Measurements from ENCODE around the gene MIS18A. TPM values are rescaled to one million over a fixed set of nuclear protein-coding genes. Genes with fewer than 3 reads are reported as not detected.

The MIS18A gene
- total RNA-seq, 1 experiment from 2014 or later, result 17.5 TPM

GRCh38 chr21:32253215-32253641, 25.6 kb downstream of the MIS18A start:
- H3K36me3 ChIP-seq (ENCODE audit: low read depth), result no peaks in the 10 kb centered on the region
- ChIA-PET CTCF (no interaction called here), POLR2A (ENCODE audit: unreplicated experiment) (no interaction called here)
- H4K20me1 ChIP-seq (ENCODE audit: insufficient read depth), result no peaks in the 10 kb centered on the region
- TF ChIP-seq CTCF (conservative IDR thresholded peaks at IDR 0.05), result no peak
- TF ChIP-seq EZH2 (IDR thresholded peaks at IDR 0.05; ENCODE audit: low read depth), result no peak
- intact Hi-C loops (cut with micrococcal nuclease; ENCODE audit: unreplicated experiment), result loop anchor here (10.0 kb wide), 1 partner anchor 1158 kb away; no protein-coding TSS in a partner anchor
- no peak overlapping the region for H3K4me2 ChIP-seq
- no peaks in the 10 kb centered on the region for H3K79me2 ChIP-seq (ENCODE audit: low read depth)
- H3K9me2 ChIP-seq (ENCODE audit: insufficient read depth), result no peaks in the 10 kb centered on the region
- H3F3A ChIP-seq (ENCODE audit: insufficient read depth, low read depth), result no peaks in the 10 kb centered on the region
- BruUV-seq (replicated peaks), result no TSS peak
- no peaks in the 10 kb centered on the region for H3K4me1 ChIP-seq (replicated peaks; ENCODE audit: insufficient read depth)
- no peak for DNase-seq
- no peak overlapping the region for H3K27ac ChIP-seq
- no peak overlapping the region for H3K4me3 ChIP-seq
- H2AFZ ChIP-seq, result no peak overlapping the region
- no peaks in the 10 kb centered on the region for H3K9me3 ChIP-seq (ENCODE audit: insufficient read depth, low read depth)
- peaks cover 38% of the 10 kb centered on the region; the same call in 1 of the 2 replicates for H3K27me3 ChIP-seq (ENCODE audit: insufficient read depth, low read depth)

- H3K9me2 ChIP-seq (ENCODE audit: insufficient read depth), result no peaks in the 10 kb centered on the region
- TF ChIP-seq EZH2 (IDR thresholded peaks at IDR 0.05; ENCODE audit: low read depth) (no peak), CTCF (conservative IDR thresholded peaks at IDR 0.05) (no peak)
- no peak overlapping the region for H3K4me2 ChIP-seq
- intact Hi-C loops (cut with micrococcal nuclease; ENCODE audit: unreplicated experiment), result loop anchor here (10.0 kb wide), 1 partner anchor 1157 kb away; no protein-coding TSS in a partner anchor
- no peaks in the 10 kb centered on the region for H4K20me1 ChIP-seq (ENCODE audit: insufficient read depth)
- ChIA-PET CTCF (no interaction called here), POLR2A (ENCODE audit: unreplicated experiment) (no interaction called here)
- no peak for DNase-seq
- peaks cover 49% of the 10 kb centered on the region for H3K27me3 ChIP-seq (ENCODE audit: insufficient read depth, low read depth)
- H3F3A ChIP-seq (ENCODE audit: insufficient read depth, low read depth), result no peaks in the 10 kb centered on the region
- H3K4me1 ChIP-seq (replicated peaks; ENCODE audit: insufficient read depth), result no peaks in the 10 kb centered on the region
- no TSS peak for BruUV-seq (replicated peaks)
- H3K27ac ChIP-seq, result no peak overlapping the region
- H3K4me3 ChIP-seq, result no peak overlapping the region
- H3K36me3 ChIP-seq (ENCODE audit: low read depth), result no peaks in the 10 kb centered on the region
- H3K9me3 ChIP-seq (ENCODE audit: insufficient read depth, low read depth), result no peaks in the 10 kb centered on the region
- no peak overlapping the region for H2AFZ ChIP-seq
- no peaks in the 10 kb centered on the region for H3K79me2 ChIP-seq (ENCODE audit: low read depth)
Observed at GRCh38 chr21:32252136-32252535, 26.7 kb downstream of the MIS18A start.

GRCh38 chr21:32249511-32250280, 29.2 kb downstream of the MIS18A start:
- intact Hi-C loops (cut with micrococcal nuclease; ENCODE audit: unreplicated experiment), result loop anchor here (10.0 kb wide), 1 partner anchor 1155 kb away; no protein-coding TSS in a partner anchor
- H4K20me1 ChIP-seq (ENCODE audit: insufficient read depth), result no peaks in the 10 kb centered on the region

More at GRCh38 chr21:32249511-32250280, 29.2 kb downstream of the MIS18A start:
- Histone ChIP-seq H3K79me2 (ENCODE audit: low read depth) (no peaks in the 10 kb centered on the region), H3K9me3 (ENCODE audit: insufficient read depth, low read depth) (no peaks in the 10 kb centered on the region), H2AFZ (no peak overlapping the region), H3K4me3 (no peak overlapping the region), H3K4me1 (replicated peaks; ENCODE audit: insufficient read depth) (no peaks in the 10 kb centered on the region), H3K4me2 (no peak overlapping the region), H3K36me3 (ENCODE audit: low read depth) (no peaks in the 10 kb centered on the region), H3K27ac (no peak overlapping the region), H3K27me3 (ENCODE audit: insufficient read depth, low read depth) (peaks cover 74% of the 10 kb centered on the region), H3K9me2 (ENCODE audit: insufficient read depth) (no peaks in the 10 kb centered on the region), H3F3A (ENCODE audit: insufficient read depth, low read depth) (no peaks in the 10 kb centered on the region)
- POLR2A ChIA-PET (ENCODE audit: unreplicated experiment), result no interaction called here
- TF ChIP-seq EZH2 (IDR thresholded peaks at IDR 0.05; ENCODE audit: low read depth), result no peak
- BruUV-seq (replicated peaks), result no TSS peak
- CTCF ChIA-PET, result no interaction called here
- DNase-seq, result no peak
